Raji (cell line): Measurements from ENCODE around the gene AKAP13.

Experiments used
- POLR2A ChIP-seq: IDR thresholded peaks from 2 replicates; pipeline ENCODE4 v1.6.1; 2011; ENCODE audit warnings: low read depth, low read length, control low read depth; ENCODE audit not compliant: insufficient read depth

AKAP13 gene

GRCh38 chr15:85547386-85547785 is 167.0 kb downstream of the AKAP13 start:
- no peak for TF ChIP-seq POLR2A

- TF ChIP-seq POLR2A: no peak
Measured at GRCh38 chr15:85550283-85550682, 169.9 kb downstream of the AKAP13 start.

GRCh38 chr15:85551221-85551832 is 170.9 kb downstream of the AKAP13 start:
- no peak for TF ChIP-seq POLR2A

- TF ChIP-seq POLR2A: no peak
Measured at GRCh38 chr15:85554852-85555521, 174.6 kb downstream of the AKAP13 start.

GRCh38 chr15:85555875-85556617 is 175.6 kb downstream of the AKAP13 start:
- TF ChIP-seq POLR2A: no peak

- no peak for TF ChIP-seq POLR2A
Measured at GRCh38 chr15:85556618-85556895, 176.2 kb downstream of the AKAP13 start.

GRCh38 chr15:85557385-85557784 is 177.0 kb downstream of the AKAP13 start:
- TF ChIP-seq POLR2A: no peak

GRCh38 chr15:85558848-85559247 is 178.4 kb downstream of the AKAP13 start:
- TF ChIP-seq POLR2A: no peak

GRCh38 chr15:85559530-85559929 is 179.1 kb downstream of the AKAP13 start:
- no peak for TF ChIP-seq POLR2A

GRCh38 chr15:85562824-85563223 is 182.4 kb downstream of the AKAP13 start:
- no peak for TF ChIP-seq POLR2A

- TF ChIP-seq POLR2A: no peak
Measured at GRCh38 chr15:85563328-85563727, 182.9 kb downstream of the AKAP13 start.

- TF ChIP-seq POLR2A: no peak
Measured at GRCh38 chr15:85563731-85564130, 183.3 kb downstream of the AKAP13 start.

GRCh38 chr15:85564686-85565085 is 184.3 kb downstream of the AKAP13 start:
- no peak for TF ChIP-seq POLR2A

- no peak for TF ChIP-seq POLR2A
Measured at GRCh38 chr15:85568261-85568808, 187.9 kb downstream of the AKAP13 start.

- TF ChIP-seq POLR2A: no peak
Measured at GRCh38 chr15:85570336-85570735, 189.9 kb downstream of the AKAP13 start.

GRCh38 chr15:85571780-85572179 is 191.4 kb downstream of the AKAP13 start:
- TF ChIP-seq POLR2A: no peak
